Thoracic aorta (tissue), 2 donors: Measurements from ENCODE around the gene SPON1. TPM values are rescaled to one million over a fixed set of nuclear protein-coding genes. Genes with fewer than 3 reads are reported as not detected.

ENCODE experiments used
- ATAC-seq: fragments of 150-250 bp; one replicate; pipeline ENCODE4 v1.8.0; 2017; ENCODE audit warnings: low read depth; ENCODE audit not compliant: insufficient number of reproducible peaks, low FRiP score
- DNase-seq: peaks from one replicate; pipeline ENCODE4 v3.0.0-alpha.2; 2020; ENCODE audit warnings: low spot score
- H3K27ac ChIP-seq, 2 donors: fragments of 200-600 bp; sonication (generic); 1 replicate in 1 of 2; 2 replicates in 1 of 2; pipeline ENCODE4 v1.5.1; 2016; ENCODE audit warnings: mild to moderate bottlenecking in 2 of 2, moderate library complexity in 2 of 2
- H3K27me3 ChIP-seq: fragments of 200-600 bp; sonication (generic); replicated peaks from 2 replicates; pipeline ENCODE4 v1.6.0; 2016; ENCODE audit warnings: mild to moderate bottlenecking; ENCODE audit not compliant: insufficient read depth
- H3K36me3 ChIP-seq: fragments of 200-600 bp; sonication (generic); one replicate; pipeline ENCODE4 v1.5.1; 2016
- H3K4me1 ChIP-seq, 2 donors: fragments of 200-600 bp; sonication (generic); 1 replicate in 1 of 2; 2 replicates in 1 of 2; pipeline versions ENCODE4 v1.5.1 to v1.6.0; 2016; ENCODE audit warnings: low read depth in 2 of 2, mild to moderate bottlenecking in 1 of 2; ENCODE audit not compliant: control insufficient read depth in 1 of 2
- H3K4me3 ChIP-seq: fragments of 200-600 bp; sonication (generic); 2 replicates; pipeline ENCODE4 v1.5.1; 2016; ENCODE audit warnings: mild to moderate bottlenecking
- H3K9me3 ChIP-seq: fragments of 200-600 bp; sonication (generic); 2 replicates; pipeline ENCODE4 v1.5.1; 2016
- CTCF ChIP-seq: fragments of 200-600 bp; sonication (generic); IDR thresholded peaks from one replicate; pipeline ENCODE4 v1.5.1; 2019; ENCODE audit warnings: antibody characterized with exemption
- total RNA-seq, 2 donors: library from RNA; depleted of rRNA; stranded (reverse); fragments of >200 nt; gene quantifications; one replicate each; pipeline versions ENCODE4 v1.1.0 to v1.2.3, GENCODE V29; 2016

SPON1 gene
- total RNA-seq, 2 donors from 2014 or later, result 20.6 to 48.5 TPM

DNA sequence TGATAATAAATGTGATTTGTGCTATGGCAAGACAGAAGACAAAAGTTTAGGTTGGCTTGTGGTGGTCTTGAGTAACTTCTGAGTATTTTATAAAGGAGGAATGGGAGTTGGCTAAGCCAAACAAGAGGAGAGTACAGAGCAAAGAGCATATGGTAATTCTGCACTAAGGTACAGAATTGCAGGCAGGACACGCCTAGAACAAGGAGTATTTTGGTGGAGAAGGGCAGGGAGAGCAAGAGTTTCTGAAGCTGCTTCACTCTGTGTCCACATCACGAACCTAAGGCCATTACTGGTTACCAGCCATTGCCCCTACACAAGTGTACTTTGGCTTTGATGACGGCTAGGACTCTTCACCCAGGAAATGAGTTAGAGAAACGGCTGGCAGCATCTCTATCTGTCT lies 170.9 kb downstream of the SPON1 start:
- ATAC-seq (no peak), DNase-seq (no peak)
- H3K9me3 ChIP-seq, result no peaks in the 10 kb centered on the region
- no peak overlapping the region for H3K4me3 ChIP-seq
- H3K27ac ChIP-seq, result no peak overlapping the region
- no peak for TF ChIP-seq CTCF
- H3K4me1 ChIP-seq, result no peaks in the 10 kb centered on the region
- H3K27me3 ChIP-seq, result no peaks in the 10 kb centered on the region
- H3K36me3 ChIP-seq, result peaks cover 4% of the 10 kb centered on the region

DNA sequence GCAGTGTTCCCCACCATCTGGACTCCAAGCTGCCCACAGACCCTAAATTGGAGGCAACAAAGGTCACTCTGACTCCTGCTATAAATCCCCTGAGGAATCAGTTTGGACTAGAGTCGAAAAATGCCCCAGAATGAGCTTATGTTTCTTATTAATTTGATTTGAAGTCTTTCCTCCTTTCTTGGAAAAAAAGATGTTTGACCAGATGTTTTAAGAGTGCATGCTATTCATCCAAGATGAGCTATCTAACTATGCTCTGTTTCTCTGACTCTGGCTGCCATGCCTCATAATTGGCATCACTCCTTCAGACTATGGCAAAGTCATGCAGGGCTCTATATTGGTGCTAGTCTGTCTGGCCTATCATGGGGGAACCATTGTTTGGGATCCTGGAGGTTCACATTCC lies 174.0 kb downstream of the SPON1 start:
- Histone ChIP-seq H3K27me3 (no peaks in the 10 kb centered on the region), H3K4me1 (no peaks in the 10 kb centered on the region), H3K27ac (no peak overlapping the region), H3K4me3 (no peak overlapping the region), H3K9me3 (no peaks in the 10 kb centered on the region), H3K36me3 (peaks cover 4% of the 10 kb centered on the region)
- ATAC-seq, result no peak
- no peak for TF ChIP-seq CTCF
- DNase-seq, result no peak

- ATAC-seq, result no peak
- no peak overlapping the region for H3K4me3 ChIP-seq
These were observed 174.8 kb downstream of the SPON1 start for GRCh38 chr11:14137284-14137683.

DNA sequence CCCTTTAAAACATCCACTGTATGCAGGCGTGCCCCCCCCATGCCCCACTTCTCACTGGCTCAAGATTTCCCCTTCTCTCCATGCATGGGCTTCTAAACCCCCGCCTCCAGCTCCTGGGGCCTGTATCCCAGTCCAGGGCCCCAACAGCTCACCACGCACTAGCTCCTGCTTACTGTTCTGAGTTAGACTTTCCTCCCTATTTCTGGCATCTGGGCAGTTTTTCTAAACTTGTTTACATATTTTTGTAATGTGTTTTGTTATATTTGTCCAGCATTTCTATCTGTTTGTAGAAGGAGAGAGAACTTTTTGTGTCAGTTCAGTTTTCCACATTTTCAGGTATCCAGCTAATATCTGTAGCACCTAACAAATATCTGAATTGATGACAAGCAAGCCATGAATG lies 178.5 kb downstream of the SPON1 start:
- Histone ChIP-seq H3K36me3 (no peaks in the 10 kb centered on the region), H3K9me3 (no peaks in the 10 kb centered on the region), H3K27me3 (no peaks in the 10 kb centered on the region), H3K27ac (no peak overlapping the region), H3K4me3 (no peak overlapping the region), H3K4me1 (no peaks in the 10 kb centered on the region)
- no peak for ATAC-seq
- TF ChIP-seq CTCF, result no peak
- DNase-seq, result no peak

More at GRCh38 chr11:14137284-14137683, 174.8 kb downstream of the SPON1 start:
- TF ChIP-seq CTCF, result no peak
- Histone ChIP-seq H3K27ac (no peak overlapping the region), H3K9me3 (no peaks in the 10 kb centered on the region), H3K36me3 (peaks cover 4% of the 10 kb centered on the region), H3K4me1 (no peaks in the 10 kb centered on the region), H3K27me3 (no peaks in the 10 kb centered on the region)
- DNase-seq, result no peak

GRCh38 chr11:14141676-14142075 lies 179.2 kb downstream of the SPON1 start:
- no peak for ATAC-seq
- no peak overlapping the region for H3K4me3 ChIP-seq
- H3K27ac ChIP-seq, result no peak overlapping the region
- no peak for TF ChIP-seq CTCF
- H3K9me3 ChIP-seq, result no peaks in the 10 kb centered on the region
- no peaks in the 10 kb centered on the region for H3K36me3 ChIP-seq
- DNase-seq, result no peak
- H3K4me1 ChIP-seq, result no peaks in the 10 kb centered on the region
- H3K27me3 ChIP-seq, result no peaks in the 10 kb centered on the region
